ENCODE data around the gene SAMHD1.
"Not testable (repeated sequence)": the region's sequence is repeated elsewhere in the genome, so short reads cannot be mapped to it uniquely, and the experiment has no call there.

Gene SAMHD1

GRCh38 chr20:36932476-36933426 is 18.8 kb downstream of the SAMHD1 start:
- Histone ChIP-seq H3K9me3 (ENCODE audit: insufficient read depth, low read length, severe bottlenecking) (no peaks in the 10 kb centered on the region), H3K27me3 (ENCODE audit: insufficient read depth, low read length, poor library complexity) (no peaks in the 10 kb centered on the region), H4K20me1 (ENCODE audit: insufficient read depth, low read length) (no peaks in the 10 kb centered on the region), H3K4me2 (ENCODE audit: insufficient read depth, low read length) (no peak overlapping the region), H3K4me3 (ENCODE audit: low read depth in 1 of 2, low read length in 2 of 2) (no peak overlapping the region), H3K27ac (ENCODE audit: low read length) (no peak overlapping the region), H3K4me1 (ENCODE audit: insufficient read depth, low read length) (no peaks in the 10 kb centered on the region), H2AFZ (ENCODE audit: low read depth, low read length) (no peak overlapping the region), H3K36me3 (ENCODE audit: insufficient read depth, low read length) (no peaks in the 10 kb centered on the region), H3K9ac (ENCODE audit: low read depth, low read length) (no peak overlapping the region), H3K79me2 (ENCODE audit: insufficient read depth, low read length) (no peaks in the 10 kb centered on the region)
- no peak for ATAC-seq (ENCODE audit: insufficient read depth, low read depth)
- TF ChIP-seq EZH2 (IDR thresholded peaks at IDR 0.05; ENCODE audit: borderline replicate concordance, low read depth, low read length, severe bottlenecking), result no peak
- no peak for TF ChIP-seq CTCF (IDR thresholded peaks at IDR 0.05; ENCODE audit: borderline replicate concordance, extremely low read depth, low read length, poor library complexity, severe bottlenecking)
- DNase-seq, result no peak

GRCh38 chr20:36932067-36932466 is 19.4 kb downstream of the SAMHD1 start:
- H3K4me3 ChIP-seq (ENCODE audit: low read depth in 1 of 2, low read length in 2 of 2); H3K27me3 ChIP-seq (ENCODE audit: insufficient read depth, low read length, poor library complexity); H3K9ac ChIP-seq (ENCODE audit: low read depth, low read length); DNase-seq; H3K4me1 ChIP-seq (ENCODE audit: insufficient read depth, low read length); H3K27ac ChIP-seq (ENCODE audit: low read length); H3K79me2 ChIP-seq (ENCODE audit: insufficient read depth, low read length); H3K9me3 ChIP-seq (ENCODE audit: insufficient read depth, low read length, severe bottlenecking); H4K20me1 ChIP-seq (ENCODE audit: insufficient read depth, low read length); H2AFZ ChIP-seq (ENCODE audit: low read depth, low read length); ATAC-seq (ENCODE audit: insufficient read depth, low read depth); H3K36me3 ChIP-seq (ENCODE audit: insufficient read depth, low read length); H3K4me2 ChIP-seq (ENCODE audit: insufficient read depth, low read length): not testable (repeated sequence)

- Histone ChIP-seq H3K27me3 (ENCODE audit: insufficient read depth, low read length, poor library complexity) (no peaks in the 10 kb centered on the region), H2AFZ (ENCODE audit: low read depth, low read length) (no peak overlapping the region), H3K36me3 (ENCODE audit: insufficient read depth, low read length) (no peaks in the 10 kb centered on the region), H3K4me3 (ENCODE audit: low read depth in 1 of 2, low read length in 2 of 2) (no peak overlapping the region), H3K9me3 (ENCODE audit: insufficient read depth, low read length, severe bottlenecking) (no peaks in the 10 kb centered on the region), H3K9ac (ENCODE audit: low read depth, low read length) (no peak overlapping the region), H3K4me1 (ENCODE audit: insufficient read depth, low read length) (no peaks in the 10 kb centered on the region), H4K20me1 (ENCODE audit: insufficient read depth, low read length) (no peaks in the 10 kb centered on the region), H3K79me2 (ENCODE audit: insufficient read depth, low read length) (no peaks in the 10 kb centered on the region), H3K27ac (ENCODE audit: low read length) (no peak overlapping the region), H3K4me2 (ENCODE audit: insufficient read depth, low read length) (no peak overlapping the region)
- TF ChIP-seq EZH2 (IDR thresholded peaks at IDR 0.05; ENCODE audit: borderline replicate concordance, low read depth, low read length, severe bottlenecking) (no peak), CTCF (IDR thresholded peaks at IDR 0.05; ENCODE audit: borderline replicate concordance, extremely low read depth, low read length, poor library complexity, severe bottlenecking) (no peak)
- DNase-seq (no peak), ATAC-seq (ENCODE audit: insufficient read depth, low read depth) (no peak)
Observed at GRCh38 chr20:36929691-36930090, 21.8 kb downstream of the SAMHD1 start.

GRCh38 chr20:36929290-36929689 is 22.2 kb downstream of the SAMHD1 start:
- no peaks in the 10 kb centered on the region for H3K36me3 ChIP-seq (ENCODE audit: insufficient read depth, low read length)
- no peaks in the 10 kb centered on the region for H3K27me3 ChIP-seq (ENCODE audit: insufficient read depth, low read length, poor library complexity)
- H3K9ac ChIP-seq (ENCODE audit: low read depth, low read length), result no peak overlapping the region
- no peak overlapping the region for H3K4me2 ChIP-seq (ENCODE audit: insufficient read depth, low read length)
- H3K4me3 ChIP-seq (ENCODE audit: low read depth in 1 of 2, low read length in 2 of 2), result no peak overlapping the region
- no peaks in the 10 kb centered on the region for H3K9me3 ChIP-seq (ENCODE audit: insufficient read depth, low read length, severe bottlenecking)
- no peak overlapping the region for H3K27ac ChIP-seq (ENCODE audit: low read length)
- no peak overlapping the region for H2AFZ ChIP-seq (ENCODE audit: low read depth, low read length)
- DNase-seq, result no peak
- no peaks in the 10 kb centered on the region for H3K79me2 ChIP-seq (ENCODE audit: insufficient read depth, low read length)
- TF ChIP-seq EZH2 (IDR thresholded peaks at IDR 0.05; ENCODE audit: borderline replicate concordance, low read depth, low read length, severe bottlenecking), result no peak
- TF ChIP-seq CTCF (IDR thresholded peaks at IDR 0.05; ENCODE audit: borderline replicate concordance, extremely low read depth, low read length, poor library complexity, severe bottlenecking), result no peak
- no peaks in the 10 kb centered on the region for H3K4me1 ChIP-seq (ENCODE audit: insufficient read depth, low read length)
- no peaks in the 10 kb centered on the region for H4K20me1 ChIP-seq (ENCODE audit: insufficient read depth, low read length)
- no peak for ATAC-seq (ENCODE audit: insufficient read depth, low read depth)

Data from DND-41 (cell line).